ENCODE results near the gene TRABD2A.
"Not testable (repeated sequence)": the region's sequence is repeated elsewhere in the genome, so short reads cannot be mapped to it uniquely, and the experiment has no call there.

TRABD2A gene

GRCh38 chr2:84778911-84779690 lies 101.8 kb downstream of the TRABD2A start:
- no peak for DNase-seq (ENCODE audit: low read depth in 2 of 2)

- DNase-seq (ENCODE audit: low read depth in 2 of 2): no peak
Measured at GRCh38 chr2:84776011-84776410, 104.9 kb downstream of the TRABD2A start.

- not testable (repeated sequence) for DNase-seq (ENCODE audit: low read depth in 2 of 2)
Measured at GRCh38 chr2:84773562-84773961, 107.3 kb downstream of the TRABD2A start.
